HG03064 (cell line): ENCODE data around the gene TMEM41B.
A peak's percentile ranks its signal among the peaks of the same experiment; 100 is the strongest.
"Not testable (repeated sequence)": the region's sequence is repeated elsewhere in the genome, so short reads cannot be mapped to it uniquely, and the experiment has no call there.

Experiments
- ATAC-seq: cut with Tn5 transposase; IDR thresholded peaks from one replicate; pipeline ENCODE4 v1.9.1; 2021; ENCODE audit warnings: low read depth; ENCODE audit not compliant: unreplicated experiment

The TMEM41B gene

GRCh38 chr11:9263840-9264315, 50.5 kb downstream of the TMEM41B start:
- peak; percentile 54 for ATAC-seq

GRCh38 chr11:9260838-9261146, 53.6 kb downstream of the TMEM41B start:
- ATAC-seq, result not testable (repeated sequence)

- ATAC-seq, result no peak
These were observed 54.2 kb downstream of the TMEM41B start for GRCh38 chr11:9259981-9260837.

- ATAC-seq, result not testable (repeated sequence)
These were observed 56.1 kb downstream of the TMEM41B start for GRCh38 chr11:9258279-9258678.

DNA sequence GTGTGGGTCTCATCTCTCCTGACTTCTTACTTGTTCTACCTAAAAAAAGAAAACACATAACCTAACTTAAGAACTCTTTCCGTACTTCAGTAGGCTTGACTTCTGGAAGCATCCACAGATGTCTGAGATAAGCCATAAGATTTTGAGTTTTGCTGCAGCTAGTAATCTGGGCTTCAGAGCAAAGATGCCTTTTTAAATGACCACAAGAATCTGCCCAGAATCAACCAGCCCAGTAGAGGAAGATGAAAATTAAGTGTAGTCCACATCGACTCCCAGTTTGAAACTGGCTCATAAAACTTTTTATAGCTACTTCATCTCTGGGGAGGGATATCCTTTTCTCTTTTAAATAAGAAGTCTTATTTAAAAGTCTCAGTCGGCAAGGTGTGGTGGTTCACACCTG, 60.0 kb downstream of the TMEM41B start:
- no peak for ATAC-seq

- no peak for ATAC-seq
These were observed 61.3 kb downstream of the TMEM41B start for GRCh38 chr11:9253086-9253485.

DNA sequence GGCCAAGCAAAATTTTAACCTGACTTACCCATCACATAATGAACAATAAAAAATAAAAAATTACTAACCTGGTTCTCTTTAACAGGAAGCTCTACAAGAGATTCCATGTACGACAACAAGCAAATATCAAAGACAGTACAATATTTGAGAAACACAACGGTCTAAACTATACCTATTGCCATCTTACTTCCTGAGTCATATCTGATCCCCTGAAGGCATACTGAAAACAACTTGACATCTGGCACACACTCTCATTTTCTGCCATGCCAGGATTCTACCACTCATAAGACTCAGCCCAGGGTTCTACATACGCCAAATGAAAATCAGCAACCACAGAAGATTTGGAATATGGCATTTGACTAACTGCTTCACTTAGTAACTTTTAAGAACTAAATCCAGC, 63.1 kb downstream of the TMEM41B start:
- ATAC-seq, result no peak

- ATAC-seq, result peak; percentile 69
These were observed 64.2 kb downstream of the TMEM41B start for GRCh38 chr11:9250139-9250582.

- no peak for ATAC-seq
These were observed 65.1 kb downstream of the TMEM41B start for GRCh38 chr11:9249252-9249651.

DNA sequence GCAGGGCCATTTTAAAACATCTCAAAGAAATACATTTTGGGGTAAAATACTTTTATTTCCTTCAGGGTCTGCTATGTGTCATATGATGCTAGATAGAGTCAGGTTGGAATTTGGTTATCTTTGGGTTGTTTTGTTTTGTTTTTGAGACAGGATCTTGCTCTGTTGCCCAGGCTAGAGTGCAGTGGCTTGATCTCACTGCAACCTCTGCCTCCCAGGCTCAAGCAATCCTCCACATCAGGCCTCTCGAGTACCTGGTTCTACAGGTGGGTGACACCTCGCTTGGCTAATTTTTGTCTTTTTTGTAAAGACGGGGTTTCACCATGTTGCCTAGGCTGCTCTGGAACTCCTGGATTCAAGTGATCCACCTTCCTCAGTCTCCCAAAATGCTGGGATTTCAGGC, 66.5 kb downstream of the TMEM41B start:
- no peak for ATAC-seq

GRCh38 chr11:9236242-9236641, 78.2 kb downstream of the TMEM41B start:
- ATAC-seq, result not testable (repeated sequence)

DNA sequence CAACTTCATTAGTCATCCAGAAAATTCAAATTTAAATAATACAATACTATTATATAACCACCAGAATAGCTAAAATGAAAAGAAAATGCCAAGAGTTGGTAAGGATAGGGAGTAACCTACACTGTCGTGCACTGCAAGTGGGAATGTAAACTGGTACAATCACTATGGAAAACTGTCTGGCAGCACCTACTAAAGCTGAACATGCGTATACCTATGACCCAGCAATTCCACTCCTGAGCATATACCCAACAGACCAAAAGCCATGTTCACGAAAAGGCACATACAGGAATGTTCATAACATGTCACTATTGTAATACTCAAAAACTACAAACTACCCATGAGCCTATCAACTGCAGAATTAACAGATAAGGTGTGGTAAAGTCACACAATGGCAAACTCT, 81.9 kb downstream of the TMEM41B start:
- no peak for ATAC-seq

GRCh38 chr11:9231848-9232177, 82.6 kb downstream of the TMEM41B start:
- ATAC-seq, result no peak
